ENCODE results near the gene MTRR. TPM values are rescaled to one million over a fixed set of nuclear protein-coding genes. Genes with fewer than 3 reads are reported as not detected.

The MTRR gene
- polyA plus RNA-seq, 1 of the 3 experiments (the other 2 are of a cell fraction), result 18.4 TPM

DNA sequence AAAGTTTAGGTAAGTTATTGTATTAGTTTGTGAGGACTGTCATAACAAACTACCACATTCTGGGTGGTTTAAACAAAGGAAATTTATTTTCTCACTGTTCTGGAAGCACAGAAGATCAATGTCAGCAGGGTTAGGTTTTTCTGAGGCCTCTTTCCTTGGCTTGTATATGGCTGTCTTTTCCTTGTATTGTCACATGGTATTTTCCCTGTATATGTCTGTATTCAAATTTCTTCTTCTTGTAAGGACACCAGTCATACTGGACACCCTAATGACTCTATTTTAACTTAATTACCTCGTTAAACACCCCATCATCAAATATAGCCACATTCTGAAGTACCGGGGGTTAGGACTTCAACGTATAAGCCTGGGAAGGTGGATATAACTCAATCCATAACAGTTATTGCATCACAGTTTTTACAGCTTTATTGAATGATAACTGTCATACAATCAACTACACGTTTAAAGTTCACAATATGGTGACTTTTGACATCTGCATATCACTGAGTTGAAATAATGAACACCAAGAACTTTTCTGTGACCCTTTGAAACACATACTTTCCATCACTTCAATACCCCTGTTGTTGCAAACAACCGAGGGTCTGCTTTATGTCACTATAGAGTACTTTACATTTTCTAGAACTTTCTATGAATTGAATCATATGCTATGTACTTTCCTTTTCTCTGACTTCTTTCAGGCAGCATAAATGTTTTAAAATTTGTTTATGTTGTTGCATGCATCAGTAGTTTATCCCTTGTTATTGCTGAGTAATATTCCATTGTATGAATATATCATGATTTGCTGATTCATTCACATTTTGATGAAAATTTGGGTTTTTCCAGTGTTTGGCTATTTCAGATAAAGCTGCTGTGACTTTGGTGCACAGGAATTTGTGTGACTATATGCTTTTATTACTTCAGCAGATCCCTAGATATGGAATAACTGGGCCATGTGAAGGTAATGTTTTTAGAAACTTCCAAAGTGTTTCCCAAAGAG, 48.5 kb downstream of the MTRR start:
- Histone ChIP-seq H4K20me1 (ENCODE audit: insufficient read depth) (no peaks in the 10 kb centered on the region), H3K9ac (no peak overlapping the region), H3K9me2 (no peaks in the 10 kb centered on the region), H3K4me1 (ENCODE audit: control insufficient read depth in 1 of 2, insufficient read depth in 2 of 2, low read depth in 1 of 2, low read length in 1 of 2) (no peaks in the 10 kb centered on the region), H3K9me3 (no peaks in the 10 kb centered on the region), H3K27ac (ENCODE audit: low read depth in 2 of 2, low read length in 1 of 2) (no peak overlapping the region), H3K4me3 (ENCODE audit: low read depth in 2 of 2, low read length in 1 of 2) (no peak overlapping the region), H3K27me3 (ENCODE audit: insufficient read depth) (no peaks in the 10 kb centered on the region), H3K79me2 (ENCODE audit: insufficient read depth) (no peaks in the 10 kb centered on the region), H3K36me3 (replicated peaks in 1 of 2; ENCODE audit: control insufficient read depth in 1 of 2, insufficient read depth in 2 of 2, low read length in 1 of 2) (no peaks in the 10 kb centered on the region), H3F3A (replicated peaks; ENCODE audit: insufficient read depth) (no peaks in the 10 kb centered on the region), H2AFZ (ENCODE audit: low read depth) (no peak overlapping the region), H3K4me2 (no peak overlapping the region)
- POLR2A ChIA-PET, result no interaction called here
- CTCF ChIA-PET, result interaction anchor here (1.2 to 2.5 kb wide), 2 partner anchors 10 to 12 kb away, joined by 4 to 11 read pairs; no protein-coding TSS in a partner anchor
- 5% methylated on average over 5 of the region's 5 CpGs for WGBS (ENCODE audit: low lambda C conversion rate)
- TF ChIP-seq NFIC (IDR thresholded peaks at IDR 0.05; ENCODE audit: borderline replicate concordance) (no peak), GABPA (IDR thresholded peaks at IDR 0.05; ENCODE audit: low read depth) (no peak), GATA2 (CRISPR knock-in tag; IDR thresholded peaks at IDR 0.05) (no peak), MXI1 (IDR thresholded peaks at IDR 0.05; ENCODE audit: low read depth, low read length) (no peak), TCF12 (IDR thresholded peaks at IDR 0.05) (no peak), RXRA (IDR thresholded peaks at IDR 0.05; ENCODE audit: borderline replicate concordance, low read depth) (no peak), IRF3 (IDR thresholded peaks at IDR 0.05; ENCODE audit: low read depth, low read length) (no peak), RCOR1 (IDR thresholded peaks at IDR 0.05; ENCODE audit: low read length) (no peak), CHD2 (IDR thresholded peaks at IDR 0.05; ENCODE audit: low read length, partially characterized antibody) (no peak), TEAD4 (IDR thresholded peaks at IDR 0.05; ENCODE audit: borderline replicate concordance, insufficient read depth) (no peak), EZH2phosphoT487 (IDR thresholded peaks at IDR 0.05; ENCODE audit: borderline replicate concordance, low read depth) (no peak), REST (IDR thresholded peaks at IDR 0.05; ENCODE audit: low read depth, low read length) (no peak)
- TF ChIP-seq, protein P1, sequence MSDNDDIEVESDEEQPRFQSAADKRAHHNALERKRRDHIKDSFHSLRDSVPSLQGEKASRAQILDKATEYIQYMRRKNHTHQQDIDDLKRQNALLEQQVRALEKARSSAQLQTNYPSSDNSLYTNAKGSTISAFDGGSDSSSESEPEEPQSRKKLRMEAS (IDR thresholded peaks at IDR 0.05; ENCODE audit: low read depth), result no peak
- no peak for DNase-seq
